Right atrium auricular region (tissue), 2 donors: ENCODE results near the gene FMN2. TPM values are rescaled to one million over a fixed set of nuclear protein-coding genes. Genes with fewer than 3 reads are reported as not detected.

Experiments used
- DNase-seq: peaks from one replicate; pipeline ENCODE4 v3.0.0-alpha.2; 2019; ENCODE audit warnings: low spot score
- H3K27ac ChIP-seq, 2 donors: fragments of 200-600 bp; sonication (generic); 1 replicate in 1 of 2; 2 replicates in 1 of 2; pipeline ENCODE4 v1.5.1; 2016 to 2019
- H3K27me3 ChIP-seq, 2 donors: fragments of 200-600 bp; sonication (generic); one replicate each; pipeline versions ENCODE4 v1.5.1 to v1.6.0; 2017 to 2019
- H3K36me3 ChIP-seq: fragments of 200-600 bp; sonication (generic); one replicate; pipeline ENCODE4 v1.5.1; 2016
- H3K4me1 ChIP-seq, 2 donors: fragments of 200-600 bp; sonication (generic); one replicate each; pipeline versions ENCODE4 v1.5.1 to v1.6.0; 2017 to 2019
- H3K4me3 ChIP-seq, 2 donors: fragments of 200-600 bp; sonication (generic); 1 replicate in 1 of 2; 2 replicates in 1 of 2; pipeline ENCODE4 v1.5.1; 2017 to 2019; ENCODE audit warnings: mild to moderate bottlenecking in 1 of 2, moderate library complexity in 1 of 2
- H3K9me3 ChIP-seq, 2 donors: fragments of 200-600 bp; sonication (generic); one replicate each; pipeline ENCODE4 v1.5.1; 2019
- CTCF ChIP-seq, 2 donors: fragments of 200-600 bp; sonication (generic); IDR thresholded peaks; one replicate each; pipeline ENCODE4 v1.5.1; 2019; ENCODE audit warnings: antibody characterized with exemption in 2 of 2
- total RNA-seq, 2 donors: library from RNA; depleted of rRNA; stranded (reverse); fragments of >200 nt; gene quantifications; one replicate each; pipeline ENCODE4 v1.1.0, GENCODE V29; 2016

FMN2 gene
- total RNA-seq, 2 donors from 2014 or later, result 0.15 TPM; not detected in 1

GRCh38 chr1:240308096-240308495, 216.4 kb downstream of the FMN2 start:
- no peak for TF ChIP-seq CTCF (IDR thresholded peaks at IDR 0.05)
- no peaks in the 10 kb centered on the region for H3K4me1 ChIP-seq
- no peak for DNase-seq
- no peak overlapping the region for H3K27ac ChIP-seq
- H3K4me3 ChIP-seq, result no peak overlapping the region
- no peaks in the 10 kb centered on the region for H3K9me3 ChIP-seq
- no peaks in the 10 kb centered on the region for H3K27me3 ChIP-seq
- no peaks in the 10 kb centered on the region for H3K36me3 ChIP-seq

- no peak overlapping the region for H3K27ac ChIP-seq
- no peaks in the 10 kb centered on the region for H3K4me1 ChIP-seq
- no peaks in the 10 kb centered on the region for H3K36me3 ChIP-seq
- no peaks in the 10 kb centered on the region for H3K27me3 ChIP-seq
- DNase-seq, result no peak
- no peaks in the 10 kb centered on the region for H3K9me3 ChIP-seq
- no peak overlapping the region for H3K4me3 ChIP-seq
- TF ChIP-seq CTCF (IDR thresholded peaks at IDR 0.05), result no peak
These were observed 218.1 kb downstream of the FMN2 start for GRCh38 chr1:240309769-240310168.

GRCh38 chr1:240310226-240310925, 218.7 kb downstream of the FMN2 start:
- H3K27me3 ChIP-seq, result no peaks in the 10 kb centered on the region
- H3K4me3 ChIP-seq, result no peak overlapping the region
- TF ChIP-seq CTCF (IDR thresholded peaks at IDR 0.05), result no peak
- no peaks in the 10 kb centered on the region for H3K36me3 ChIP-seq
- no peak for DNase-seq
- H3K4me1 ChIP-seq, result no peaks in the 10 kb centered on the region
- H3K27ac ChIP-seq, result no peak overlapping the region
- H3K9me3 ChIP-seq, result no peaks in the 10 kb centered on the region

- TF ChIP-seq CTCF (IDR thresholded peaks at IDR 0.05), result no peak
- Histone ChIP-seq H3K27ac (no peak overlapping the region), H3K36me3 (no peaks in the 10 kb centered on the region)
These were observed 221.2 kb downstream of the FMN2 start for GRCh38 chr1:240312872-240313271.

DNA sequence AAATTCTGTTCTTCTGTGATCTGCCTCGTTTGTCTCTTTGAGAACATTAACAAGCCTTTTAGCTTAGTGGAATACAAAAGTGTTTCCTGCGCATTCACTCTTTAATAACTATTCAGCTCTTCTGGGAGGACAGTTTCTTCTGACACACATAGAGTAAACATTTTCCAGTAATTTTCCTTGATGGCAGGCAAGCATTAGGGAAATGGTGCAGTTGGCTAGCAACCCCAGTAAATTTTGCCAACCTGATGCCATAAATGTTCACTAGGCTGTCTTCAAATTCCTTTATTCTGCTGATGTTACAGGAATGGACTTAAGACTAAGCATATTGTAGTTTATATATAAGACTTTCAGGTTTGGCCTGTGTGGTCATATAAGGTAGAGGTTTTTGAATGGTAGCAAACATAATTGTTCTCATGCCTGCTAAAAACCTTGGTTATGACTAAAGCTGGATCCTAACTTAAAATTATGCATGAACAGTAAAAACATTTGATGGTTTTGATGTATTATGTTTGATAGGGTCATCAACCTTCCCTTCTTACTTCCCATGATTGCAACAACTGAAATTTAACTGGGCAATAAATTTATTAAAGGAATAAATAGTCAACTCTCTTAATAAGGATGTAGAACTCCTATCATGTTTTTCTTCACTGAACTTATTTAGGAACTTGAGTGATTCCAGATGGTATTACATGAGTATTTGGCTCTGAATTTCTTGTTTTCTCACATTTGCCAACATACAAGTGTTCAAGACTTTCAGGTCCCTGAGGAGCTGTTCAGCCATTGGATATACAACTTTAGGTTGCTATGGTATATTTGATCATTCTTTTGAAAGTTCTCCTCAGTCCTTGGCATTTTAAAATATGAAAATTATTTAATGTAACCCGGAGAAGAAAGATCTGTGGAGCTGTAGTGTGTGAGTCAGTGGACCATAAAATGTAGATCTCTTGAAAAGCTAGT, 223.4 kb downstream of the FMN2 start:
- H3K9me3 ChIP-seq, result no peaks in the 10 kb centered on the region
- H3K4me1 ChIP-seq, result no peaks in the 10 kb centered on the region
- H3K4me3 ChIP-seq, result no peak overlapping the region
- DNase-seq, result no peak
- no peaks in the 10 kb centered on the region for H3K27me3 ChIP-seq
- no peak overlapping the region for H3K27ac ChIP-seq
- no peaks in the 10 kb centered on the region for H3K36me3 ChIP-seq
- no peak for TF ChIP-seq CTCF (IDR thresholded peaks at IDR 0.05)

More at GRCh38 chr1:240312872-240313271, 221.2 kb downstream of the FMN2 start:
- Histone ChIP-seq H3K27me3 (no peaks in the 10 kb centered on the region), H3K4me1 (no peaks in the 10 kb centered on the region), H3K4me3 (no peak overlapping the region), H3K9me3 (no peaks in the 10 kb centered on the region)
- DNase-seq, result no peak
